AG09319 (cell line): Measurements from ENCODE around the gene PSMB10.

Source experiments
- DNase-seq: peaks from one replicate; pipeline ENCODE4 v3.0.0-alpha.2; 2010; ENCODE audit warnings: low read depth; ENCODE audit errors: extremely low read depth
- TF ChIP-seq, protein P1 (sequence below): IDR thresholded peaks from 2 replicates; pipeline ENCODE4 v1.5.1; 2011; ENCODE audit warnings: low read depth, mild to moderate bottlenecking, inconsistent platforms, low read length, moderate library complexity

PSMB10 gene

GRCh38 chr16:67949645-67950044, 13.0 kb upstream of the PSMB10 start:
- no peak for DNase-seq
- TF ChIP-seq, protein P1, sequence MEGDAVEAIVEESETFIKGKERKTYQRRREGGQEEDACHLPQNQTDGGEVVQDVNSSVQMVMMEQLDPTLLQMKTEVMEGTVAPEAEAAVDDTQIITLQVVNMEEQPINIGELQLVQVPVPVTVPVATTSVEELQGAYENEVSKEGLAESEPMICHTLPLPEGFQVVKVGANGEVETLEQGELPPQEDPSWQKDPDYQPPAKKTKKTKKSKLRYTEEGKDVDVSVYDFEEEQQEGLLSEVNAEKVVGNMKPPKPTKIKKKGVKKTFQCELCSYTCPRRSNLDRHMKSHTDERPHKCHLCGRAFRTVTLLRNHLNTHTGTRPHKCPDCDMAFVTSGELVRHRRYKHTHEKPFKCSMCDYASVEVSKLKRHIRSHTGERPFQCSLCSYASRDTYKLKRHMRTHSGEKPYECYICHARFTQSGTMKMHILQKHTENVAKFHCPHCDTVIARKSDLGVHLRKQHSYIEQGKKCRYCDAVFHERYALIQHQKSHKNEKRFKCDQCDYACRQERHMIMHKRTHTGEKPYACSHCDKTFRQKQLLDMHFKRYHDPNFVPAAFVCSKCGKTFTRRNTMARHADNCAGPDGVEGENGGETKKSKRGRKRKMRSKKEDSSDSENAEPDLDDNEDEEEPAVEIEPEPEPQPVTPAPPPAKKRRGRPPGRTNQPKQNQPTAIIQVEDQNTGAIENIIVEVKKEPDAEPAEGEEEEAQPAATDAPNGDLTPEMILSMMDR = no peak

DNA sequence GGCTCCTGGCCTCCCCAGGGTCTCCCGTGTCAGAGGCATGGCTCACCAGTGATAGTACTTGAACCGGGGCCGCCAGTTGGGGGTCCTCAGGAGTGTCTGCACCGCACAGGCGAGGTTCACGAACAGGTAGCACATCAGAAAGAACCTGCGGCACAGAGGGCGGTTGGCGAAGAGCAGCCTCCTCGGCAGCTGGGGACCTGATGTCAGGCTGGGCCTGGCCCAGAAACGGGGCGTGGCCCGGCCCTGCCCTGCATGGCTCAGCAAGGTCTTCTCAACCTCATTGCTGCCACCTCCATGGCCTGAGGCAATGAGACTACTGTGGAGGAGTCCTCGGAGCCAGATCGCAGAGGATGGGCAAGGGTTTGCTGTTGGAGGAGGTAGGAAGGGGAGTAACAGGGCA, 11.4 kb upstream of the PSMB10 start:
- DNase-seq = no peak
- TF ChIP-seq, protein P1 = no peak

- TF ChIP-seq, protein P1 = no peak
- DNase-seq = no peak
Measured at GRCh38 chr16:67946966-67947558, 10.4 kb upstream of the PSMB10 start.

- no peak for DNase-seq
- TF ChIP-seq, protein P1 = no peak
Measured at GRCh38 chr16:67946128-67946569, 9.5 kb upstream of the PSMB10 start.

DNA sequence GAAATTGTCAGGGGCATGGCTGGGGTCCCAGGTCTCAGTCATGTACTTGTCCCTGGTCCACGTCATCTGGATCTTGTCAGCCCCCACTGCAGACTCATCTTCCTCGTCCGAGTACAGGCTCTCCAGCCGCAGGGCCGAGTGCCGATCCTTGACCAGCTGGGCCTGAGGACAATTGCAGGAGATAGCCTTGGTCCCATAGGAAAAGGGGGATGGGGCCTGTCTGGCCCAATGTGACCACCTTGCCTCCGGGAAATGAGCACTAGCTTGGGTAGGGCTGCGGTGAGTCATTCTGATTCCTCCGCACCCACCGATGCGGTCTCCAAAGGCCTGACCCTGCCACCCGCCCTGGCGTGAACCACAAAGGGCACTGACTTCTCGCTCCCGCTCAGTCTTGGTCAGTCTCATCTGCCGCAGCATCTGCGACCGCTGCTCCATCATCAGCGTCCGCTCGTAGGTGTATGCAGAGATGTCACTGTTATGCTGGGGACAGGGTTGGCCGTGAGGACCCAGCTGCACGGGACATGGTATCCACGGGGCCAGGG, 8.8 kb upstream of the PSMB10 start:
- TF ChIP-seq, protein P1 = no peak
- DNase-seq = no peak

GRCh38 chr16:67944690-67945391, 8.2 kb upstream of the PSMB10 start:
- DNase-seq = no peak
- TF ChIP-seq, protein P1 = no peak
